HPDE6-E6E7 (cell line): Measurements from ENCODE around the gene DCP1B.

Experiments
- DNase-seq: peaks from one replicate; pipeline ENCODE4 v3.0.0; 2011; ENCODE audit warnings: missing footprints; ENCODE audit errors: extremely low spot score

The DCP1B gene

DNA sequence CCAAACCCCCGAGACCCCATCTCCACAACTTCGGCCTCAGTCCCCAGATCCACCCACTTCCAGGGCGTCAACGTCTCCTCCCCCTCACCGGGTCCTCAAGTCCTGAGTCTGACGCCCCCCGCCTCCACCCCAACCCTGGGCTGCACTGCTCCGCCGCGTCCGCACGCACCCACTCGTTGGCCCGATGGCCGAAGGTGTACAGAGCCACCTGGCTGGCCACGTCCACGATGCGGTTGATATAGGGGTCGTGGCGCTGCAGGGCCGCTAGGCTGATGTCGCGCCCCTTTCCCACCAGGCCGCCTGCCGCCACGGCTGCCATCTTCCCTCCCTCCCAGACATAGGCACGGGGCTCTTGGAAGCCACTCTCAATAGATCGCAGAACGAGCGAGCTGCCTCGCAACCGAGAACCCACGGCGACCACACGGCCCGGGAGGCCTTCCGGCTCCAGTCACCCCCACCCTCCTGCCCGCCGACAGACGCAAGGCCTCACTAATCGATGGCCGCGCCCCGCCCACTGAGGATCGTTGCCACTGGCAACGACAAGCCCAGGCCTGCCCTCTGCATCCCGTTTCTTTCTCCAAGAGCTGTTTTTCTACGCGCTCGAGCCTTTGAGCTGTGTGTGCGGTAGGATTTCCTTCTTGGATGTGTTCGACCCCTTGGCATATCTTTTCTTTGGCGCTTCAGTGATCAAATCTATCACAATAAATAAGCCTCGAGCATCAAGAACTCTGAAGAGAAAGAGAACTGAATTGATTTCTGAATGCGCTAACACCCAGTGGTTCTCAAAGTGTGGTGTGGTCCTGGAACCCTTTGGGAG, at the start of gene DCP1B:
TSS of gene DCP1B (minus strand) at position 345 of the 817 bp plus-strand sequence. CDS start at position 319, 26 bp downstream.
- DNase-seq, result peak; percentile 80

DNA sequence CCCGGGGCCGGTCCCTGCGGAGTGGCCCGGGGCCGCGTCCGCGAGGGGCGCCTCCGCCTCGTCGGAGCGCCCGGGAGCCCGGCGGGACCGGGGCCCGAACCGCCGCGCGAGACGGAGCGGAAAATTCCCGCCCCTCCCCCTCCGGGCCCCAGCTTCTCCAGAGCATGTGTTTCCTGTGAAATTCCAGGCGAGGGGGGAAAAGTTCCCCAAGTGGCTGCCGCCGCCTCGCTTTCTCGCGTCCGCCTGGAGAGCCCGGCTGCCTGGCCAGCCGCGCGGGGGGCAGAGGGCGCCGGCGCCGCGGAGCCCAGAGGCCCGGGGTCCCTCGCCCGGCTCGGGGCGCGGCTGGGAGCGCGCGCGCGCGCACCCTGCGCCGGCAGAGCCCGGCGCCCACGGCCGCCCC, 49.4 kb upstream of the DCP1B start:
- no peak for DNase-seq

DNA sequence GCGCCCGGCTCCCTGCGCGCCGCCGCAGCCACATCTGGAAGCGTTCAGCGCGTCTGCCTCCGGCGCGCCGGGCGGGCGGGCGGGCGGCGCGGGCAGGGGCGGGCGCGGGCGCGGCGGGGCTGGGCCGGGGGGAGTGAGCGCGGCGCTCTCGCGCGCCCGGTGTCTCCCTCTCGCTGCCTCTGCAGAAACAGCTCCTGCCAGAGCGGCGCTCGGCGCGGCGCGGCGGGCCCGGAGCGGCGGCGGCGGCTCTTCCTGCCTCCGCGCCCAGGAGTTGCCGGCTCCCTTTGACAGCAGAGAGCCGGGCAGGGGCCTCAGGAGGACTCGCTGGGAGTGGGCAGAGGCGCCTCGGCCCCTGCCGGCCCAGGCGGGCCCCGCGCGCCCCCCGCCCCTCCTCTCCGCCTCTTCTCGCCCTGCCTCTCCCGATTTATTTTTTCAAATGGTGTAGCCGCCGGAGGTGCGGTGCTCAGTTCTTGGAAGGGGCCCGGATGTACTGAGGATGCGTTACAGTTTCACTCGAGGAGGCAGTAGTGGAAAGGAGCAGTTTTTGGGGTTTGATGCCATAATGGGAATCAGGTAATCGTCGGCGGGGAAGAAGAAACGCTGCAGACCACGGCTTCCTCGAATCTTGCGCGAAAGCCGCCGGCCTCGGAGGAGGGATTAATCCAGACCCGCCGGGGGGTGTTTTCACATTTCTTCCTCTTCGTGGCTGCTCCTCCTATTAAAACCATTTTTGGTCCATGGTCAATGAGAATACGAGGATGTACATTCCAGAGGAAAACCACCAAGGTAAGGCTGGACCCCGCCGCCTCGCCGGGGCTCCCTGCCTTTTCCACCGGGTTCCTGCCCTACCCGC, 48.8 kb upstream of the DCP1B start, which contains the start of gene CACNA1C:
TSS of gene CACNA1C (plus strand) at position 162 of the 853 bp plus-strand sequence. CDS start at position 738, 576 bp downstream.
- no peak for DNase-seq

DNA sequence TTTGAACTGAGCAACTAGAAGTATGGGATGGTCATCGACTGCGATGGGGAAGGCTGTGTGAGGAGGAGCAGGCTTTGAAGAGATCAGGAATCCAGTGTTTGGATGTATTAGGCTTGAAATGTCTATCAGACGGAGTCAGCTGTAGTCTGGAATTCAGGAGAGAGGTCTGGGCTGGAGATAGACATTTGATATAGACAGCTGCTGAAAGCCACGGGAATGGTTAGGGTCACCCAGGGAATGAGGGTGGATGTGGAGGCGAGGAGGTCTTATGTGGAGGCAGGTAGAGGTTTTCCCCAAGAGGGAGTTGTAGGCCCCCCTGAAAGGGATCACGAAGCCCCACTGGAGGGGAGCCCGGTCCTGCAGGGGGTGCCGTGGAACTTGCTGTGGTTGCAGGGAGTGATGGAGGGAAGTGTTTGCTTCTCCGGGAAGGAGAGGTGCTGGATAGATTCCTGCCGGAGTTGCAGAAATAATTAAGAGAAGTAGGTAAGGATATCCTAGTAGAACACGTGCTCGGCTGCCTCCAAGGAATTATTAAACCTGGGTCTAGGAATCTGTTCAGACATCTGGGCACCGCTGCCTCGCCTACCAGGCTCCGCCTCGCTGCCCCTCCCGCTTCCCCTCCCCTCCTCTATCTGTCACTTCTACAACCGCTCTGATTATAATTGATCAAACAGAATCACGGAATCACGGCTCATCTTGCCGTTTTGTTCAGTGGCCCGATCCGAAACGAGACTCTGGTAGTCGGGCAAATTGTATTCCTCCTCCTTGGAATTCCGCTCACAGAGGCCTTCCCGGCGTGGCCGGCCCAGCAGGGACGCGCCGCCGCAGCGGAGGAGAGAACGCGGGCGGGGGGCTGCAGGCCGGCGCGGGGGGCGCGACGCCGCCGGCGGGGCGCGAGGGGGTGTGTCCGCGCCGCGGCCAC, 47.7 kb upstream of the DCP1B start:
- no peak for DNase-seq

DNA sequence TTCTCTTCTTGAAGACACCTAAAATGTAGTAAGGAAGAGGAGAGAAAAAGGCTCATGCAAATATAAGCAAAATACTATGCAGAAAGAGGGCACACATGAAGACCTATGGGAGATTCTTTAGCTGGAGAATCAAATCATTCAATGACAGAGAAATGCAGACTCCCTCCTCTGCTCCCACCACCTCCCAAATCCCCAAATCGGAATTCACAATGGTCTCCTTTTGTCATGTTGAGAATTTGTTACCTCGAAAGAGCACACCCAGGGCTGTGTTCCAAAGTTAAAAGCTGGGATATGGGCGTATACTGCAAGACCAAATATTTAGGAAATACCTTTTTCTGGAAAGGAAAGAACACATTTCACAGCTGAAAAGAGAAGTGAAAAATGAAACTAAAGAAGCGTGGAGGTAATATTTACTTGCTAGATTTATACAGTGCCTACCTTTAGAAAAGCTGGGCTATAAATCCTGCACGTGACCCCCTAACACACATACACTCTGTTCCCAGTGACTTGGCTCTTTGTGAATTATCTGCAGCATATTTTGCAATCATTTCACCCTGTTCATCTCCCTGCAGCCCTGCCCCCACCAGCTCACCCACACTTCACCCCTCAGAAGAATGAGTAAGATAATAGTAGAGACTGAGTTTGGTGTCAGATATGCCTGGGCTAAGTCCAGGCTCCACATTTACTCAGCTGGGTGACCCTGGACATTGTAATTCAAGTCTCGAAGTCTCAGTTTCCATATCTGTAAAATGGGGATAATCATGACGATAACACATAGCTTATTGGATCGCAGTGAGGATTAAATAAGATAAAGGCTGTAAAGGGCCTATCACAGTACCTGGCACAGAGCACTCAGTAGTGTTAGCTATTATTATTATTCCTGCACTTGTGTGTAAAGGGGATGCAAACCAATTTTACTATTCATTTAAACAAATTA, 45.6 kb upstream of the DCP1B start:
- DNase-seq, result no peak

DNA sequence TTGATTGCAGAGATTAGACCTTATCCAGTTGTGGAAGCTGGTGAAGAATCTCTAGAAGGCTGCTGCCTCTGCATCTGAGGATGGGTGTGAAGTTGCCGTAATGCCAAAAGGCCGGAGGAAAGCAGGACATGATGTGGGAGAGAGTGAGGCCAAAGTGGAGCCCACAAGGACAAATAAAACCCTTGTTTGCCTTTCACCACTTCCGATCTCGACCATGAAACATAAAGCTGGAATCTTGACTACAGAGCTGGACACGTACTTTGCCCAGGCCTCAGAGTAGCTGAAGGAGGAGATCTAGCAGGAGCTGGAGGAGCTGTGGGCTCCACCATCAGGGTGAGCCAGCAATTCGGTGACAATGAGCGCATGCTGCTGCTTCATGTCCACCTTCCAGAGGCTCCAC, 43.5 kb upstream of the DCP1B start:
- DNase-seq, result no peak

DNA sequence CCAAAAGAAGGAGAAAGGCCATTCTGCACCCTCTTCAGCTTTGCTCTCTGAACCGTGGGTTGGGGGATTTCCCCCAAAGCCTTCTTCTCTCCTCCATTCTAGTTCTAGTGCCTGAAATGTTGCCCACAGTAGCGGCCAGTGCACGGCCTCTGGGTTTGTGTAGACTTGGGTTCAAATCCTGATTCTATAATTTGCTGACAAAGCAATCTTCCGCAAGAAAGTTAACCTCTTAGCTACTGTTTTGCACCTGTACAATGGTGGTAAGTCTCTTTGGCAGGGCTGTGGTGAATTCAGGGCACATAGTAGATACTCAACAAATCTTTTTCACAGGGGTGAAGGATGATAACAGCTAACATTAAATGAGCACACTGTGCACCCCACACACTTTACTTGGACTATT, 42.7 kb upstream of the DCP1B start:
- no peak for DNase-seq

DNA sequence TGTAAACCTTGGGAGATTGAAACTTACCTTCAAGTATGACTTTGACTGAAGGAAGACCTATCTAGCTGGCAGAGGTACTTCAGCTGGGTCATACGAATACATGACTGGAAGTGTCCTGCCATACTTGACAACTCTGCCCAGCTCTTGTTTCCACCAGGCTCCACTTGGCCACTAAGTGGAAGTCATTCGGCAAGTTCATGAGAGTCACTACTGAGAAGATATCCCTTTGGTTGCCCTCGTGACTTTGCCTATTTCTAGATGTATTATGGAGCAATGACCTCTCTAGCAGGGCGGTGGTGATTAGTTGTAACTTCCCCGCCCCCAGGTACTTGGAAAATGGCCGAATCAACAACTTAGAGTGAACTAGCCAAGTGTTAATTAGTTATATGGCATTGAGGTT, 39.9 kb upstream of the DCP1B start:
- DNase-seq, result no peak

DNA sequence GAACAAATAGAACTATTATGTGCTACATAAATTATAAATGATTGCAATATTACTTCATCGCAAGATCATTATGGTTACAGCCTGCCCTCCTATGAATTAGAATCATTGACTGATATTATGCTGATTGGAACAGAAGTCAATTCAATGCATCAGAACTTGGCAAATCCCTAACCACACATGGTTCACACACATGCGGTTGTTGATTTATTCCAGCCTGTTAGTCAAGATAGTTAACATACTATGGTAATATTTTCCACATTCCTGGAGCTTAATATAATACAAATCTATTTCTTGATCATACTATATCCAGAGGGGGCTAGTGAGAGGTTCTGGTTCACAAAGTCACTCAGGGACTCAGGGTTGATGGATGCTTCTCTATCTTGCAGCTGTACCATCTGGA, 38.8 kb upstream of the DCP1B start:
- no peak for DNase-seq

DNA sequence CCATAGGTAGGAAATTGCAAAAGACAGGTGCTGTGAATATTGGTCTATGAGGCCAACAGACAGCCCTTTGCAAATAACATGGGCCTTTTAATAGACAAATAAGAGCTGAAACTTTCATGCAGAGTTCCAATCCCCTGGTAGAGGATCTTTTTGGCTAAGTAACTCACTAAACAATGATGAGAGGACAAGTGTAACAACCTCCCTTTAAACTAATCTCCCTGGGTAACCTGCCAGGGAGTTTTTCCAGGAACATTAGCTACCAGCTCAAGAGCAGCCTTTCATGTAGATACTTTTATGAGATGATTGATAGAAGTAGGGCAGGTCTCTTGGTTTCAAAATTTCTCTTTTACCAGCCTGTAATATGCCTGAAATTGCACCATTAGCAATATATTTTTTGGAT, 34.8 kb upstream of the DCP1B start:
- no peak for DNase-seq

DNA sequence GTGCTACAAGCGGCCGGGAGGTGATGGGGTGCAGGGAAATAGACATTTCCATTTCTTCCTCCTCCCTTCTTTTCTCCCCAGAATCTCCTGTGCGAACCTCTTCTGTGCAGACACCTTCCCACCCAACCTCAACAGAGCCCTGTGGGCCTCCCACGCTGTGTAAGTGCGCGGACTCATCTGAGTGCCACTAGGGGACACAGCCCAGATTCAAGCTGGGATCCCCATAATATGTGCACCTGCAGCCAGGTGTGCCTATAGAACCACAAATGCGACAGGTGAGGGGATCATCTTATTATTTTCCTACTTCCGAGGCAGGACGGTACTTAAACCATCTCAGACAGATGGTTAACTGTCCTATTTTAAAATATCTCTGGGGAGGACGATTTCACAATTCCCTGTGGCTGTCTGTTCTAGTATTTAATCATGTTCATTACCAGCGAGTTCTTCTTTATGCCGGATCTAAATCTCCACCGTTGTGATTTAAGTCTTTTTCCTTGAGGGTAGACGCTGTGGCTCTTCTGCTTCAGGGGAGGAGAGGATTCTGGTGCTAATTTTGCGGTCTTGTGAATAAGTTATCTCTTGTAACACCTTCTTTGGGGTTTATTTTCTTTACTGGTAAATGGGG, 31.3 kb upstream of the DCP1B start:
- no peak for DNase-seq

DNA sequence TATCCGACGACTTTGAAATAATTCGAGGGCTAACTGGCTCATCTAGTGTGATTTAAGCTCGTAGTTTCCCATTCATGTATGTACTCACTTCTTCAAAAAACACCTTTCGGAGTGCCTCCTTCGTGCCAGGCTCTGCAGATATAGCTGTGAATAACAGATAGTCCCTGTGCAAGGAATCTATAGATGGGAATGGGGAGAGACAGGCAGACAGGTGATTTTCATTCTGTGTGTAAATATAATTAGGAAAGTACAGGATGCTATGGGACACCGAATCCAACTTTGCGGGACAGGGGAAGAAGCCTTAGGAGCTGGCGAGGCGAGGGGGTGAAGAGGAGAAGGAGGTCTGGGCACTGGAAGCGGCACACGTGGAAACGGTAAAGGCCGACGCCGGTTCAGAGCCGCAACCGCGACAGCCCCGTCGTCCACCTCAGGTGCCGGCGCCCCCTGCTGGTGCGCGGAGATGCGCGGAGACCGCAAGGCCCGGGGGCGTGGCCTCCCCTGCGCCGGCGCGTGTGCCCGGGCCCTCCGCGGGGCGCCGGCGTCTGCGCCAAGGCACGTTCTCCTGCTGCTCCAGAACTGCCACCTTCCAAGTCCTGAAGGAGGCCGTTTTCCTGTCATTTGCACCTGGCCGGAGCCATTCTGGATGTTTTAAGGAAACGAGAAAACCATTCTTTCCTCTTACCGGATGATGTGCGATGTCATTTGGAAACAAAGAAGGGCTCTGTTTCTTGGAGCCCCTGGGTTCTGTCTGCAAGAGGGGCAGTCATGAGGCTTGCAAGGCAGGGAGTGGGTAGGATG, 30.6 kb upstream of the DCP1B start:
- DNase-seq, result peak; percentile 65

DNA sequence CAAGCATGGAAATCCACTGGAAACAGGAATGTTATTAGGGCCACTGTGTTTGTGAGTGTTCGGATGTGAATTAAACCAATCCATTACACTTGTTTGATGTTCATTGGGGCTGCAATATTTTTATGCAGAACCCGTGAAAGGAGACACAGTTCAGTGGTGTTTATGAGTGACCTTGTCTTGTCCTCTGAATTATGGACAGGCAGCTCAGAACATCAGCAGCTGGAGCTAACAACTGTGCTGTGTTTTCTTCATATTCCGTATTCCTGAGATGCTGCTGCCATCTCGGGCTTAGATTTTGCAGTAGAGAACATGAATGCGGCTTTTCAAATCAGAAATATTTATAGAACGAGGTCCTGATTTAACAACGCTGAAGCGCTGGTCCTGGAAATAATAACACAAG, 28.2 kb upstream of the DCP1B start:
- DNase-seq, result no peak

DNA sequence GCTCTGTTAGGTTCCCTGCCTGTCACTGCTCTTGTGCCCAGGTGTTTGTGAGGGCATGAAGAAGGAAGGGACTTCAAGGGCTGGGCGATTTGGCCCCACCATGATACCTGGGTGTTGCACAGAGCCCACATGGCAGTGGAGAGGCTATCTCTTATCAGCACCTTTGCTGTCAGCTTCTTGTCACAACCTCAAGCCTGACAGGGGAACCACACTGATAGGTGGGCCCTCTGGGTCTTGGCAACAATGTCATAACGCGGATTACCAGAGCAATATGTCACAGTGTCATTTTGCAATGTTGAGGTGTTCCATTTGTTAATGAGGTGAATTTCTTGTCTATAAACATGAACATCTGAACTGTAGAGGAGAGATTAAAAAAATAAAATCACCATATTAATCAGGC, 25.6 kb upstream of the DCP1B start:
- DNase-seq, result no peak

DNA sequence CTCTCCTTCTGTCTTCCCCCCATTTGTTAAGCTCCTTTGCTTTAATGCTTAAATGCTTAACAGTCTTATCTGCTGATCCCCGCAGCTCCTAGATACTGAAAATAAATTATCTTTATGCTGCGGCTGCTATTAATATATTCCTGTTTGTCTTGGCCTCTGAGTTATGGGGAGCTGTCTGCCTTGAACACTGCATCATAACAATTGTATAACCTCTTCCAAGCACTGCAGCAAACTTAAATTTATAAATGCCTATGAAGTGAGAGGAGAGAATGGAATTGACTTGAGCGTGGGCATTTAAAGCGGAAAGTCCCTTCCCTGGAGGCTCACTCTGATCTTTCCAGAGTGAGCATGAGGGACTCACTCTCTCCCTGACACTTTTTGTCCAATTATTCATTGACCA, 23.1 kb upstream of the DCP1B start:
- no peak for DNase-seq

DNA sequence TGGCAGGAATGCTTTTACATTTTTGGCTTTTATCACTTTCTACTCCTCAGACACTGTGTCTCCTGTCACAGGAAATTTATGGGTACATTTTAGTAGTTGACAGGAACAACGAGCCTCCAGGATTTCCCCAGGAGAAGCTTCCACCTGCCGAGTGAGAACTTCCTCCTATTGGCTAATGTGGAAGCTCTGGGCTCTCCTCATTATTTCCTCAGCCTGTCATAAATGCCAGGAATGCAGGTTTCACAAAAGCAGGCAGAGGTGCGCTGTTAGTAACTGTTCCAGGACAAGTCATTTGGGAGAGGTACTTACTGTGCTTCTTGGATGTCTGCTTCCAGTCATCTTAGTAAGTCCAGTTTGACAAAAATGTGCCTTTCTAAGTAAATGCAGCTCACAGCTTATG, 19.1 kb upstream of the DCP1B start:
- DNase-seq, result no peak

DNA sequence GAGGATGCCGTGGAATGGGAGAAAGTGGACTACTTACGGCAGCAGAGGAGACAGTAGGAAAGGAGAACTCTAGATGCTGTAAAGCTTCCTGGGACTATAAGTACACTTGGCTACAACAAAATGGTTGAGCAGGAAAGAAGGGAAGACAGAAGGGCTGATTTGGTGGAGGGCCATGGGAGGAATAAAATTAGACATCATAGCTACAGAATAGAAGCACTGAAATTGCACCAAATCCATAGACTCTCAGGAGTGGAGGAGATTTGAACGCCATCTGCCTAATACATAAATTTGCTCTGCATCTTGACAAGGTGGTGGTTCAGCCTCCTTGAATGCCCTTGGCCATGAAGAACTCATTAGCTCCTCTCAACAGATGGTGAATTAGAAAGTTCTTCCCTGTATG, 16.3 kb upstream of the DCP1B start:
- DNase-seq, result no peak

DNA sequence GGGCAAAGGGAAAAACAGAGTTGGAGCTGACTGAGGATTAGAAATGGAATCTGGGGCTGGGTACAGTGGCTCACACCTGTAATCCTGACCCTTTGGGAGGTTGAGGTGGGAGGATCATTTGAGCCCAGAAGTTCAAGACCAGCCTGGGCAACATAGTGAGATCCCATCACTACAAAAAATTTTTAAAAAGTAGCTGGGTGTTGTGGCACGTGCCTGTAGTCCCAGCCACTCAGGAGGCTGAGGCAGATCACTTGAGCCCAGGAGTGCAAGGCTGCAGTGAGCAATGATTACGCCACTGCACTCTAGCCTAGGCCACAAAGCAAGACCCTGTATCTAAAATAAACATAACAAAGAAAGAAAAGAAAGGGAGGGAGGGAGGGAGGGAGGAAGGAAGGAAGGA, 14.9 kb upstream of the DCP1B start:
- no peak for DNase-seq

DNA sequence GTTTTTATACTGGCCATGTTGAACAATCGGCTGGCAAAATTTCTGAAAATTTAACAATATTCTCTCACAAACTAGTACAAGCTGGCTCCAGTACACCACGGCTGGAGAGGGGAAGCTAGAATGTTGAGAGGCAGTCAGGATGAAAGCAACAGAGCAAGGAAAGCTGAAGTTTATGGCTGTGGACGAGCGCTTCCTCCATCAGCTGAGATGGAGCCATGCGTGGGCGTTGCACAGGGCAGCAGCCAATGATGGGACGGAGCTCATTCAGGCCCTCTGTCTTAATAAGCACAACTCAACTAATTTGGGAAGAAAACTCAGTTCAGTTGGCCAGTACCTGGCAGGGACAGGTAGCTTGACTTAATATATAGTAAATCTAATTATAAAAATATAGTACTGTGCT, 14.1 kb upstream of the DCP1B start:
- DNase-seq, result no peak
